Measurements from ENCODE around the gene PLCD3.

The PLCD3 gene

DNA sequence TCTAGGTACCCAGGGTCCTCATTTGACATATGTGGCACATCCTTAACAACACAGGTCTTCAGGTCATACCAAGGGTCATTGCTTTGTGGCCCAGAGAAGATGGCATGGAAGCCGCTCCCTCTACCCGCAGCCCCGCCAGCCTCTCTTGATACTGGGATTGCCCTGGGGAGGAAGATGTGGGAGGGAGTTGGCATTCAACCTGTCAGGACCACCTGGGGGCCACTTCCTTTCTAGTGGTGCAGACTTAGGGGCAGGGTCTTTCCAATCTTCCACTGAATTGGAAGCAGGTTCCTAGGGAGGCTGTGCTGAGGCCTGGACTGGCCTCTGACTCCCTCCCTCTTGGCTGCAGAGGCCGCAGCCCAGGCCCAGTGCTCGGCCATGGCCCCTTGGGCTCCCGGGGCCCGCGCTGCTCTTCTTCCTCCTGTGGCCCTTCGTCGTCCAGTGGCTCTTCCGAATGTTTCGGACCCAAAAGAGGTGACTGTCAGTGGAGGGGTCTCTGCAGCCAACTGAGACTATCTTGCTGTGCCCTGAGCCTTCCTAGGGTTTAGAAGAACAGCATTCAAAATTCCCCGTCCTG lies 10.9 kb upstream of the PLCD3 start:
- Histone ChIP-seq H3K27ac (replicated peaks) (no peak overlapping the region), H3K27me3 (ENCODE audit: insufficient read depth, poor library complexity, severe bottlenecking) (no peaks in the 10 kb centered on the region), H3K4me3 (replicated peaks; ENCODE audit: insufficient read depth, low read length) (no peak overlapping the region)
- TF ChIP-seq SPI1 (IDR thresholded peaks at IDR 0.05; ENCODE audit: borderline replicate concordance, low read depth): no peak
- TF ChIP-seq, protein P1, sequence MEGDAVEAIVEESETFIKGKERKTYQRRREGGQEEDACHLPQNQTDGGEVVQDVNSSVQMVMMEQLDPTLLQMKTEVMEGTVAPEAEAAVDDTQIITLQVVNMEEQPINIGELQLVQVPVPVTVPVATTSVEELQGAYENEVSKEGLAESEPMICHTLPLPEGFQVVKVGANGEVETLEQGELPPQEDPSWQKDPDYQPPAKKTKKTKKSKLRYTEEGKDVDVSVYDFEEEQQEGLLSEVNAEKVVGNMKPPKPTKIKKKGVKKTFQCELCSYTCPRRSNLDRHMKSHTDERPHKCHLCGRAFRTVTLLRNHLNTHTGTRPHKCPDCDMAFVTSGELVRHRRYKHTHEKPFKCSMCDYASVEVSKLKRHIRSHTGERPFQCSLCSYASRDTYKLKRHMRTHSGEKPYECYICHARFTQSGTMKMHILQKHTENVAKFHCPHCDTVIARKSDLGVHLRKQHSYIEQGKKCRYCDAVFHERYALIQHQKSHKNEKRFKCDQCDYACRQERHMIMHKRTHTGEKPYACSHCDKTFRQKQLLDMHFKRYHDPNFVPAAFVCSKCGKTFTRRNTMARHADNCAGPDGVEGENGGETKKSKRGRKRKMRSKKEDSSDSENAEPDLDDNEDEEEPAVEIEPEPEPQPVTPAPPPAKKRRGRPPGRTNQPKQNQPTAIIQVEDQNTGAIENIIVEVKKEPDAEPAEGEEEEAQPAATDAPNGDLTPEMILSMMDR (IDR thresholded peaks at IDR 0.05; ENCODE audit: insufficient read depth, low read length): no peak
- TF ChIP-seq POLR2AphosphoS5 (IDR thresholded peaks at IDR 0.05; ENCODE audit: low read depth): no peak
- TF ChIP-seq, protein P2, sequence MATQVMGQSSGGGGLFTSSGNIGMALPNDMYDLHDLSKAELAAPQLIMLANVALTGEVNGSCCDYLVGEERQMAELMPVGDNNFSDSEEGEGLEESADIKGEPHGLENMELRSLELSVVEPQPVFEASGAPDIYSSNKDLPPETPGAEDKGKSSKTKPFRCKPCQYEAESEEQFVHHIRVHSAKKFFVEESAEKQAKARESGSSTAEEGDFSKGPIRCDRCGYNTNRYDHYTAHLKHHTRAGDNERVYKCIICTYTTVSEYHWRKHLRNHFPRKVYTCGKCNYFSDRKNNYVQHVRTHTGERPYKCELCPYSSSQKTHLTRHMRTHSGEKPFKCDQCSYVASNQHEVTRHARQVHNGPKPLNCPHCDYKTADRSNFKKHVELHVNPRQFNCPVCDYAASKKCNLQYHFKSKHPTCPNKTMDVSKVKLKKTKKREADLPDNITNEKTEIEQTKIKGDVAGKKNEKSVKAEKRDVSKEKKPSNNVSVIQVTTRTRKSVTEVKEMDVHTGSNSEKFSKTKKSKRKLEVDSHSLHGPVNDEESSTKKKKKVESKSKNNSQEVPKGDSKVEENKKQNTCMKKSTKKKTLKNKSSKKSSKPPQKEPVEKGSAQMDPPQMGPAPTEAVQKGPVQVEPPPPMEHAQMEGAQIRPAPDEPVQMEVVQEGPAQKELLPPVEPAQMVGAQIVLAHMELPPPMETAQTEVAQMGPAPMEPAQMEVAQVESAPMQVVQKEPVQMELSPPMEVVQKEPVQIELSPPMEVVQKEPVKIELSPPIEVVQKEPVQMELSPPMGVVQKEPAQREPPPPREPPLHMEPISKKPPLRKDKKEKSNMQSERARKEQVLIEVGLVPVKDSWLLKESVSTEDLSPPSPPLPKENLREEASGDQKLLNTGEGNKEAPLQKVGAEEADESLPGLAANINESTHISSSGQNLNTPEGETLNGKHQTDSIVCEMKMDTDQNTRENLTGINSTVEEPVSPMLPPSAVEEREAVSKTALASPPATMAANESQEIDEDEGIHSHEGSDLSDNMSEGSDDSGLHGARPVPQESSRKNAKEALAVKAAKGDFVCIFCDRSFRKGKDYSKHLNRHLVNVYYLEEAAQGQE (IDR thresholded peaks at IDR 0.05; ENCODE audit: insufficient replicate concordance, low read depth): no peak
- no peak for TF ChIP-seq GABPA (IDR thresholded peaks at IDR 0.05; ENCODE audit: low read depth)
- no peak for DNase-seq (ENCODE audit: low read depth in 1 of 2, low spot score in 1 of 2)

DNA sequence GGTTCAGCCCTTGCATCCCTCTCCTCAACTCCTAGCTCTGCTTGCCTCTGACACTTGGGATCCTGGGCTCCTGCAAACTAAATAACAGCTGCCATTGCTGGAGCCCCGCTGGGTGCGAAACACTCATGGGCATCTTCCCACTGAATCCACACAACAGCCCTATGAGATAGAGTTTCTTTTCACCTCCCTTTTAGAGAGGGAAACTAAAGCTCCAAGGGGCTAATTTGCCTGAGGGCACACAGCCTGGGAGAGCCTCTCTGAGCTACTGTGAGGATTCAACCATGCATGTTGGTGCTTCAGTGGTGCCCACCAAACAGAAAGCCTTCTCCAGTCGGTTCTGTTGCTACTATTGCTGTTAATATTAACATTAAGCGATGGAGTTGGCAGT lies 7.2 kb upstream of the PLCD3 start:
- no peak overlapping the region for H3K4me3 ChIP-seq (replicated peaks; ENCODE audit: insufficient read depth, low read length)
- TF ChIP-seq, protein P2 (IDR thresholded peaks at IDR 0.05; ENCODE audit: insufficient replicate concordance, low read depth): no peak
- TF ChIP-seq, protein P1 (IDR thresholded peaks at IDR 0.05; ENCODE audit: insufficient read depth, low read length): no peak
- TF ChIP-seq POLR2AphosphoS5 (IDR thresholded peaks at IDR 0.05; ENCODE audit: low read depth) (no peak), GABPA (IDR thresholded peaks at IDR 0.05; ENCODE audit: low read depth) (no peak), SPI1 (IDR thresholded peaks at IDR 0.05; ENCODE audit: borderline replicate concordance, low read depth) (no peak)
- H3K27ac ChIP-seq (replicated peaks): no peak overlapping the region
- no peak for DNase-seq (ENCODE audit: low read depth in 1 of 2, low spot score in 1 of 2)
- H3K27me3 ChIP-seq (ENCODE audit: insufficient read depth, poor library complexity, severe bottlenecking): no peaks in the 10 kb centered on the region

DNA sequence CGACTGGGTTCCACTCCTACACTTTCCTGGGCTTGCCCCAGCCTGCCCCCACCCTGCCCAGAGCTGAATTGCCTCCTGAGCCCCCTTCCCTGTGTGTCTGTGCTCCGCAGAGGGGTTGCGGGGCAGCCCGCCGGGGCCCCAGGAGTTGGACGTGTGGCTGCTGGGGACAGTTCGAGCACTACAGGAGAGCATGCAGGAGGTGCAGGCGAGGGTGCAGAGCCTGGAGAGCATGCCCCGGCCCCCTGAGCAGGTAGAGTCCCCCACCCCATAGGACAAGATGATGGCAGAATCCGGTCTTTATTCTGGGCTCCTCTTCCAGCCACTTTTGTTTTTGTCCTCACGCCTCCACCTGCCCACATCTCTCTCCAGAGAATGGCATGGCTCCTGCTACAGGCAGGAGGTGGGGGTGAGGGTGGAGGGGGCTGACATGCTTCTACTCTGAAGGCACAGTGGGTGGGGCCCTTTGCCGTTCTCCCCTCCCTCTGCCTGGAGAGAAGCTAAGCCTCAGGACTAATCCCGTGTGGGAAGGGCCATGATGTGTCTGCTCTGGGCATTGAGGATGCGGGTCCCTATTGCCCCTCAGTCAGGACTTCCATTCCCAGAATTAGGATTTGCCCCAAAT lies 6.7 kb upstream of the PLCD3 start:
- TF ChIP-seq SPI1 (IDR thresholded peaks at IDR 0.05; ENCODE audit: borderline replicate concordance, low read depth) (no peak), GABPA (IDR thresholded peaks at IDR 0.05; ENCODE audit: low read depth) (no peak), POLR2AphosphoS5 (IDR thresholded peaks at IDR 0.05; ENCODE audit: low read depth) (no peak)
- TF ChIP-seq, protein P1 (IDR thresholded peaks at IDR 0.05; ENCODE audit: insufficient read depth, low read length): no peak
- TF ChIP-seq, protein P2 (IDR thresholded peaks at IDR 0.05; ENCODE audit: insufficient replicate concordance, low read depth): no peak
- Histone ChIP-seq H3K27ac (replicated peaks) (no peak overlapping the region), H3K4me3 (replicated peaks; ENCODE audit: insufficient read depth, low read length) (no peak overlapping the region), H3K27me3 (ENCODE audit: insufficient read depth, poor library complexity, severe bottlenecking) (no peaks in the 10 kb centered on the region)
- no peak for DNase-seq (ENCODE audit: low read depth in 1 of 2, low spot score in 1 of 2)
